ENCODE results near the gene UBXN2A. TPM values are rescaled to one million over a fixed set of nuclear protein-coding genes. Genes with fewer than 3 reads are reported as not detected.
"Not testable (repeated sequence)": the region's sequence is repeated elsewhere in the genome, so short reads cannot be mapped to it uniquely, and the experiment has no call there.

The UBXN2A gene
- total RNA-seq, 1 donor from 2014 or later, result 18.5 TPM

- no peak for TF ChIP-seq CTCF (IDR thresholded peaks at IDR 0.05; ENCODE audit: borderline replicate concordance)
These were observed 4.3 kb downstream of the UBXN2A start for GRCh38 chr2:23944527-23944926.

DNA sequence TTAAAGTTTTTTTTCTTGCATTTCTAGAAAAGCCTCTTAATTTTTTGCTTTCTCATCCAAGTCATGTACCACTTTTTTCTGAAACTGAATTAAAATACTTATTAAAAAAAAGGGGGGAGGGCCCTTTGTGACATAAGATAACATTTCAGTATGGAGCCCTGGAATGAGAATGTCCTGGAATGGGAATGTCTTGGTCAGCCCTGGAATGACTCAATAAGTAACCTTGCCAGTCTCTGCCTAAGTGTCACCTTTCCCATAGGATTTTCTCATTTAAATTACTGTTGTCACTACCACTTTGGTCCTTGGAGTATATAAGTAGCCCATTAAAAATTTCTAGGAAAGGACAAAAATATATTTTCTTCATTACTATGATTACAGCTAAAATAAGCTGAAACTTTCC, 4.7 kb downstream of the UBXN2A start:
- Histone ChIP-seq H3K4me3 (no peak overlapping the region), H3K36me3 (no peaks in the 10 kb centered on the region), H3K27ac (replicated peaks) (peak overlapping the region; percentile 52), H3K4me1 (peaks cover 68% of the 10 kb centered on the region), H3K27me3 (ENCODE audit: low read depth) (no peaks in the 10 kb centered on the region), H3K9me3 (replicated peaks) (no peaks in the 10 kb centered on the region)
- no peak for DNase-seq
- intact Hi-C loops (cut with micrococcal nuclease), result no loop called here
- TF ChIP-seq CTCF (IDR thresholded peaks at IDR 0.05; ENCODE audit: borderline replicate concordance), result no peak

More at GRCh38 chr2:23944527-23944926, 4.3 kb downstream of the UBXN2A start:
- peak overlapping the region; percentile 52 for H3K27ac ChIP-seq (replicated peaks)
- no peaks in the 10 kb centered on the region for H3K36me3 ChIP-seq
- no peaks in the 10 kb centered on the region for H3K27me3 ChIP-seq (ENCODE audit: low read depth)
- intact Hi-C loops (cut with micrococcal nuclease), result no loop called here
- no peak for DNase-seq
- H3K4me3 ChIP-seq, result no peak overlapping the region
- H3K4me1 ChIP-seq, result peaks cover 73% of the 10 kb centered on the region
- H3K9me3 ChIP-seq (replicated peaks), result no peaks in the 10 kb centered on the region

- Histone ChIP-seq H3K27ac (replicated peaks) (peak overlapping the region; percentile 45), H3K4me3 (no peak overlapping the region), H3K36me3 (no peaks in the 10 kb centered on the region), H3K4me1 (peaks cover 61% of the 10 kb centered on the region), H3K9me3 (replicated peaks) (no peaks in the 10 kb centered on the region), H3K27me3 (ENCODE audit: low read depth) (no peaks in the 10 kb centered on the region)
- no peak for TF ChIP-seq CTCF (IDR thresholded peaks at IDR 0.05; ENCODE audit: borderline replicate concordance)
- intact Hi-C loops (cut with micrococcal nuclease), result no loop called here
- no peak for DNase-seq
These were observed 7.1 kb downstream of the UBXN2A start for GRCh38 chr2:23947350-23947749.

DNA sequence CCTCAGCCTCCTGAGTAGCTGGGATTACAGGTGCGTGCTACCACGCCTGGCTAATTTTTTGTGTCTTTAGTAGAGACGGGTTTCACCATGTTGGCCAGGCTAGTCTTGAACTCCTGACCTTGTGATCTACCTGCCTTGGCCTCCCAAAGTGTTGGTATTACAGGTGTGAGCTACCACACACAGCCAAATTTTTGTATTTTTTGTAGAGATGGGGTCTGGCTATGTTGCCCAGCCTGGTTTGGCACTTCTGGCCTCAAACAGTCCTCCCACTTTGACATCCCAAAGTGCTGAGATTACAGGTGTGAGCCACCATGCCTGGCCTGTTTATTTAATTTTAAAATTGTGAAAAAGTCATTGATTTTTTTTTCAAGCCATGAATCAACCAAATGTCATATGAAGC, 12.3 kb downstream of the UBXN2A start:
- intact Hi-C loops (cut with micrococcal nuclease); H3K4me3 ChIP-seq; H3K9me3 ChIP-seq (replicated peaks); DNase-seq; H3K36me3 ChIP-seq; H3K27ac ChIP-seq (replicated peaks); H3K27me3 ChIP-seq (ENCODE audit: low read depth): not testable (repeated sequence)
- H3K4me1 ChIP-seq, result peaks cover 26% of the 10 kb centered on the region

DNA sequence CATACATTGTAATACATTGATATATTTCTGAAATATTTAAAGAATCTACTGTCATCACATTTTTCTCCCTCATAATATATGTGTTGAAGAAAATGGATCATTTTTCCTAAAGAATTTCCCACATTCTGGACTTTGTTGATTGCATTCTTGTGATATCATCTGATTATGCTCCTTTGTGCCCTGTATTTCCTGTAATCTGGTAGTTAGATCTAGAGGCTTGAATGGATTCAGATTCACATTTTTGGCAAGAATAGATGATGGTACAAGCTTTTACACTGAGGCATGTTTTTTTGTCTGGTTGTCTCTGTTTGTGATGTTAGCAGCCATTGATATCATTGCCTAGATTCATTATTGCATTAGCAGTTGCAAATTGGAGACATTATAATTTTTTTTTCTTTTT, 13.4 kb downstream of the UBXN2A start:
- no peak overlapping the region for H3K27ac ChIP-seq (replicated peaks)
- TF ChIP-seq CTCF (IDR thresholded peaks at IDR 0.05; ENCODE audit: borderline replicate concordance), result no peak
- intact Hi-C loops (cut with micrococcal nuclease), result no loop called here

GRCh38 chr2:23954325-23955014, 14.2 kb downstream of the UBXN2A start:
- Histone ChIP-seq H3K36me3 (peaks cover 10% of the 10 kb centered on the region), H3K4me3 (no peak overlapping the region), H3K9me3 (replicated peaks) (no peaks in the 10 kb centered on the region), H3K27me3 (ENCODE audit: low read depth) (no peaks in the 10 kb centered on the region), H3K4me1 (peaks cover 22% of the 10 kb centered on the region), H3K27ac (replicated peaks) (no peak overlapping the region)
- TF ChIP-seq CTCF (IDR thresholded peaks at IDR 0.05; ENCODE audit: borderline replicate concordance), result no peak
- intact Hi-C loops (cut with micrococcal nuclease), result no loop called here
- DNase-seq, result no peak

More for the DNA sequence above, 13.4 kb downstream of the UBXN2A start:
- H3K36me3 ChIP-seq, result peaks cover 1% of the 10 kb centered on the region
- H3K4me3 ChIP-seq, result no peak overlapping the region
- no peak for DNase-seq
- no peaks in the 10 kb centered on the region for H3K27me3 ChIP-seq (ENCODE audit: low read depth)
- H3K9me3 ChIP-seq (replicated peaks), result no peaks in the 10 kb centered on the region
- H3K4me1 ChIP-seq, result peaks cover 22% of the 10 kb centered on the region

Measured in left ventricle myocardium inferior (tissue), 1 donor.